Neuron (in vitro differentiated cells): ENCODE measurements around the gene ZDHHC3.
"Not testable (repeated sequence)": the region's sequence is repeated elsewhere in the genome, so short reads cannot be mapped to it uniquely, and the experiment has no call there.

ENCODE experiments used
- H2AFZ ChIP-seq: one replicate; pipeline ENCODE4 v1.6.1; 2013; ENCODE audit warnings: low read depth, mild to moderate bottlenecking, inconsistent platforms, low read length, moderate library complexity
- H3K27me3 ChIP-seq: one replicate; pipeline ENCODE4 v1.6.1; 2013; ENCODE audit warnings: low read length; ENCODE audit not compliant: insufficient read depth
- H3K36me3 ChIP-seq: one replicate; pipeline ENCODE4 v1.6.1; 2013; ENCODE audit warnings: low read length; ENCODE audit not compliant: insufficient read depth
- H3K4me1 ChIP-seq: one replicate; pipeline ENCODE4 v1.6.1; 2013; ENCODE audit warnings: low read length; ENCODE audit not compliant: insufficient read depth
- H3K4me3 ChIP-seq: 2 replicates; pipeline ENCODE4 v1.5.1; 2013; ENCODE audit warnings: mild to moderate bottlenecking, low read length, moderate library complexity
- H3K9me3 ChIP-seq: one replicate; pipeline ENCODE4 v1.6.1; 2013; ENCODE audit warnings: low read length

The ZDHHC3 gene

DNA sequence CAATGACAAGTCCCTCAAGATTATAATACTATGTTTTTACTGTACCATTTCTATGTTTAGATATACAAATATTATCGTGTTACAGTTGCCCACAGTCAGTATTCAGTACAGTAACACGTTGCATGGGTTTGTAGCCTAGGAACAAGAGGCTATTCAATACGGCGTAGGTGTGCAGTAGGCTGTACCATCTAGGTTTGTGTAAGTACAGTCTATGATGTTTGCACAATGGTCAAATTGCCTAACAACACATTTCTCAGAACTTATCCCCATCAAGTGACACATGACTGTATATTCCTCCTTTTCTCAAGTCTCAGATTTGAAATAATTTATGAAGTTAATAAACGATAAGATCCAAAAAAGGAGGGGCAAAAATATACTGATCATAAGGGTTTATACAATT lies 21.7 kb downstream of the ZDHHC3 start:
- Histone ChIP-seq H3K4me1 (peaks cover 18% of the 10 kb centered on the region), H3K36me3 (peaks cover 23% of the 10 kb centered on the region), H3K9me3 (no peaks in the 10 kb centered on the region), H3K27me3 (no peaks in the 10 kb centered on the region), H2AFZ (no peak overlapping the region), H3K4me3 (no peak overlapping the region)

DNA sequence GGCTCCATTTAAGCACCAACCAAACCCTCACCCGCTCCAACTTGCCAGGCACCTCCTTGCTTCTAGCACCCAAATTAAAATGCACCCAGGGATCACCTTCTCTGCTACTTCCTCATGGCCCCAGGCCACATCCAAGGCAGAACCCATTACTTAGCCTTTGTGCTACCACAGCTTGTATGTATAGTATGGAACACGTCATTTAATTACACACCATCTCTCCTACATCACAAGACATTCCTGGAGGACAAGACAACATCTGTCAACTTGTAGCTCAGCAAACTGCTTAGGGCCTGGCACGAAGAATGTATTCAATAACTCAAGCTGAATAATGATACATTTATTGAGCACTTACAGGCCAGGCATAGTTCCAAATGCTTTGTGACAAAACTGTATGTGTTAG lies 23.3 kb downstream of the ZDHHC3 start:
- peaks cover 14% of the 10 kb centered on the region for H3K36me3 ChIP-seq
- H3K27me3 ChIP-seq: no peaks in the 10 kb centered on the region
- H2AFZ ChIP-seq: no peak overlapping the region
- no peak overlapping the region for H3K4me3 ChIP-seq
- no peaks in the 10 kb centered on the region for H3K9me3 ChIP-seq
- H3K4me1 ChIP-seq: peaks cover 18% of the 10 kb centered on the region

GRCh38 chr3:44950275-44950734 lies 25.7 kb downstream of the ZDHHC3 start:
- Histone ChIP-seq H3K9me3 (no peaks in the 10 kb centered on the region), H2AFZ (no peak overlapping the region), H3K4me3 (no peak overlapping the region), H3K27me3 (no peaks in the 10 kb centered on the region), H3K4me1 (peaks cover 18% of the 10 kb centered on the region), H3K36me3 (peaks cover 6% of the 10 kb centered on the region)

DNA sequence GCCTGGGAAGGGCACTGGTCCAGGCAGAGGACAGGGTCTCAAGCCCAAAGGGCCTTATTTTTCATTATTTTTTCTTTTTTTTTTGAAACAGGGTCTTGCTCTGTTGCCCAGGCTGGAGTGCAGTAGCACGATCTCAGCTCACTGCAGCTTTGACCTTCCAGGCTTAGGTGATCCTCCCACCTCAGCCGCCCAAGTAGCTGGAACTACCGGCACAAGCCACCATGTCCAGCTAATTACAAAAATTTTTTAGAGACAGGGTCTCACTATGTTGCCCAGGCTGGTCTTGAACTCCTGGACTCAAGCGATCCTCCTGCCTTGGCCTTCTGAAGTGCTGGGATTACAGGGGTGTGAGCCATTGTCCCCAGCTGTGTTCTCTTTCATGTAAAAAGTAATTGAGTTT lies 26.2 kb downstream of the ZDHHC3 start:
- H3K4me3 ChIP-seq, H3K36me3 ChIP-seq, H2AFZ ChIP-seq, H3K9me3 ChIP-seq, H3K27me3 ChIP-seq: not testable (repeated sequence)
- H3K4me1 ChIP-seq: peaks cover 18% of the 10 kb centered on the region

GRCh38 chr3:44948239-44948638 lies 27.7 kb downstream of the ZDHHC3 start:
- H3K4me3 ChIP-seq: no peak overlapping the region
- no peak overlapping the region for H2AFZ ChIP-seq
- H3K36me3 ChIP-seq: peaks cover 5% of the 10 kb centered on the region
- no peaks in the 10 kb centered on the region for H3K9me3 ChIP-seq
- H3K27me3 ChIP-seq: no peaks in the 10 kb centered on the region
- H3K4me1 ChIP-seq: peaks cover 18% of the 10 kb centered on the region

DNA sequence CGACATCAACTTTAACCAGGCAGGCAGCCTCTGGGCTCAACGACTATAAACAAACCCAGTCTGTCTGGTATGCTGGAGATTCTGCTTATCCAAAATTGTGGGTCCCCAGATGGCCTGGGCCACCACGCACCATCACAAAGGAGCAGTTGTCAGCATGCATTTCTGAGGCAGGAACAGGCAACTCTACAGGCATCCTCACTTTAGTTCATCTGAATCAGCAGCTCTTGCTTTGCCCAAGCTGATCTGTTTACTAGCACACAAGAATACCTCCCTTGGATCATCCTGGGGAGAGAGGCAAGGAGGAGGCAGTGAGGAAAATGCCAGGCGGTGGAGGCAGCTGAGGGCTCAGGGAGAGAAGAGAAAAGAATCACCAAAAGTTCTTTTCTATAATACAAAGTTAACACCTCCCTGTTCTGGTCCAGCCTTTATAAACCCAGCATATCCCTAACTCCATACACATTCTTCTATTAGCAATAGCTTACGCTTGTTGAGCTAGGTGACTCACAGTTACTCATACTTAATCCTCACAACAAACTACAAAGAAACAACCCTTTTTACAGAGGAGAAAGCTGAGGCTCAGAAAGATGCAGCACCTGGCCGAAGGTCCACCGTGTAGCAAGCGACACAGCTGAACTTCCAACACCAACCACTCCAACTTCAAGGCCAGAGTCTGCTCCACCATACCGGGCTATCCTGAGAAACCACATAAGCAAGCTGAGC lies 33.6 kb downstream of the ZDHHC3 start:
- Histone ChIP-seq H2AFZ (no peak overlapping the region), H3K4me3 (no peak overlapping the region), H3K4me1 (no peaks in the 10 kb centered on the region), H3K27me3 (no peaks in the 10 kb centered on the region), H3K36me3 (peaks cover 51% of the 10 kb centered on the region), H3K9me3 (no peaks in the 10 kb centered on the region)

DNA sequence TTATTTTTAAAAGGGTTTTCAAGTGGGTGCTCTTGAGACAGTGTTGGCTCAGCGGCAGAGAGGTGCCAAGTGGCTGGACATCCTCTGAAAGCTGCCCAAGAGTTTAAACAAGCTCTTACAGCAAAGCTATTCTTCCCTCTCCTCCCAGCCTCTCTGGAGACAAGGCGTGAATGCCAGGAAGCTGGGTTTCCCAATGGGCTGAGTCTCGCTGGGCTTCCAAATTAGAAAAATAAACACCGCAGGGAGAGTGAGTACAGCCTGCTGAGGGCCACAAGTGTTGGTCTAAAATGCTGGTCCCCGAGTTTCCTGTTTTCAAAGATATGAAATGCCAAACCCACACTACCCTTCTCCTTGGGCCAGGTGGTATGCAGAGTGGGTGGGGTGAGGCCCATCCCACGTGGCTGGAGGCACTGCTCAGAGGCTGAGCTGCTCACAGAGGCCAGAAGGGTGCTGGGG lies 36.4 kb downstream of the ZDHHC3 start:
- Histone ChIP-seq H3K9me3 (no peaks in the 10 kb centered on the region), H3K27me3 (no peaks in the 10 kb centered on the region), H2AFZ (no peak overlapping the region), H3K4me3 (no peak overlapping the region), H3K4me1 (no peaks in the 10 kb centered on the region), H3K36me3 (peaks cover 46% of the 10 kb centered on the region)

- Histone ChIP-seq H3K36me3 (peaks cover 39% of the 10 kb centered on the region), H2AFZ (no peak overlapping the region)
These were observed 42.7 kb downstream of the ZDHHC3 start for GRCh38 chr3:44932986-44933944.

GRCh38 chr3:44932271-44932670 lies 43.7 kb downstream of the ZDHHC3 start:
- H3K4me1 ChIP-seq: peaks cover 24% of the 10 kb centered on the region
- peaks cover 41% of the 10 kb centered on the region for H3K36me3 ChIP-seq
- no peaks in the 10 kb centered on the region for H3K27me3 ChIP-seq
- H3K4me3 ChIP-seq: no peak overlapping the region
- no peak overlapping the region for H2AFZ ChIP-seq
- H3K9me3 ChIP-seq: no peaks in the 10 kb centered on the region

More at GRCh38 chr3:44932986-44933944, 42.7 kb downstream of the ZDHHC3 start:
- H3K27me3 ChIP-seq: no peaks in the 10 kb centered on the region
- H3K4me1 ChIP-seq: peaks cover 24% of the 10 kb centered on the region
- no peak overlapping the region for H3K4me3 ChIP-seq
- H3K9me3 ChIP-seq: no peaks in the 10 kb centered on the region

DNA sequence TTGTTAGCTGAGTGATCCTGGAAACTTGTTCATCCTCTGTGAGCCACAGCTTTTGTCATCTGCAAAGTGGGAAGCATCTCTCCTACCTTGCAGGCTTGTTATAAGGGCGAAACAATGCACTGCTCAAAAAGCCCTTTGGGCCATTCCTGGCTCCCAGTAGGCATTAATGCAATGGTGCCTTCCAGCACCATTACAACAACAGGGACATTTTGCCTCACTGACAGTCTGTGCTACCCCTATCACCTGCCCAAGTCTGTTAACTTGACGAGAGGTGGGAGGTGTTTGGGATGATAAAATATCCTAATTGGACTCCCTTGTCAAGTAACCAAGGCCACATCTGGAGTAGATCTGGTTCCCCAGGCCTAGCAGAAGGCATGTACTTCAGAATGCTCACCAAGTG lies 44.2 kb downstream of the ZDHHC3 start:
- Histone ChIP-seq H3K36me3 (peaks cover 46% of the 10 kb centered on the region), H2AFZ (no peak overlapping the region), H3K27me3 (no peaks in the 10 kb centered on the region), H3K4me3 (no peak overlapping the region), H3K9me3 (no peaks in the 10 kb centered on the region), H3K4me1 (peaks cover 24% of the 10 kb centered on the region)

GRCh38 chr3:44930911-44931310 lies 45.1 kb downstream of the ZDHHC3 start:
- H3K27me3 ChIP-seq: no peaks in the 10 kb centered on the region
- H3K4me3 ChIP-seq: no peak overlapping the region
- peaks cover 54% of the 10 kb centered on the region for H3K36me3 ChIP-seq
- H2AFZ ChIP-seq: no peak overlapping the region
- peaks cover 24% of the 10 kb centered on the region for H3K4me1 ChIP-seq
- no peaks in the 10 kb centered on the region for H3K9me3 ChIP-seq

- no peak overlapping the region for H2AFZ ChIP-seq
These were observed 46.2 kb downstream of the ZDHHC3 start for GRCh38 chr3:44929782-44930181.

GRCh38 chr3:44927371-44927770 lies 48.6 kb downstream of the ZDHHC3 start:
- H3K9me3 ChIP-seq: no peaks in the 10 kb centered on the region
- H3K4me3 ChIP-seq: no peak overlapping the region
- H2AFZ ChIP-seq: no peak overlapping the region
- peaks cover 50% of the 10 kb centered on the region for H3K36me3 ChIP-seq
- peaks cover 11% of the 10 kb centered on the region for H3K4me1 ChIP-seq
- H3K27me3 ChIP-seq: no peaks in the 10 kb centered on the region

More at GRCh38 chr3:44929782-44930181, 46.2 kb downstream of the ZDHHC3 start:
- H3K4me3 ChIP-seq: no peak overlapping the region
- peaks cover 24% of the 10 kb centered on the region for H3K4me1 ChIP-seq
- H3K9me3 ChIP-seq: no peaks in the 10 kb centered on the region
- peaks cover 60% of the 10 kb centered on the region for H3K36me3 ChIP-seq
- H3K27me3 ChIP-seq: no peaks in the 10 kb centered on the region
